Ectodermal cell (in vitro differentiated cells): Measurements from ENCODE around the gene ACSM4.

Experiments
- H3K27ac ChIP-seq: 2 replicates; pipeline ENCODE4 v1.7.0; 2013; ENCODE audit warnings: mild to moderate bottlenecking, low read depth, low read length; ENCODE audit not compliant: insufficient read depth, poor library complexity, severe bottlenecking
- H3K27me3 ChIP-seq: 2 replicates; pipeline ENCODE4 v1.7.0; 2013; ENCODE audit warnings: mild to moderate bottlenecking, low read length; ENCODE audit not compliant: insufficient read depth, control insufficient read depth, poor library complexity, severe bottlenecking
- H3K36me3 ChIP-seq: one replicate; pipeline ENCODE4 v1.7.0; 2013; ENCODE audit warnings: low read length; ENCODE audit not compliant: control insufficient read depth, insufficient read depth
- H3K4me1 ChIP-seq: one replicate; pipeline ENCODE4 v1.7.0; 2013; ENCODE audit warnings: low read length; ENCODE audit not compliant: control insufficient read depth, insufficient read depth
- H3K4me3 ChIP-seq: 2 replicates; pipeline ENCODE4 v1.7.0; 2013; ENCODE audit warnings: low read depth, low read length, control low read depth; ENCODE audit not compliant: insufficient read depth
- H3K9me3 ChIP-seq: 2 replicates; pipeline ENCODE4 v1.7.0; 2013; ENCODE audit warnings: mild to moderate bottlenecking, low read length, moderate library complexity; ENCODE audit not compliant: control insufficient read depth
- WGBS, 2 experiments: methylation state at CpG; one replicate each; pipeline ENCODE4 v1.1.7; 2013; ENCODE audit warnings: missing lambda C conversion rate in 2 of 2; 5-methylcytosine and 5-hydroxymethylcytosine counted together

Gene ACSM4

DNA sequence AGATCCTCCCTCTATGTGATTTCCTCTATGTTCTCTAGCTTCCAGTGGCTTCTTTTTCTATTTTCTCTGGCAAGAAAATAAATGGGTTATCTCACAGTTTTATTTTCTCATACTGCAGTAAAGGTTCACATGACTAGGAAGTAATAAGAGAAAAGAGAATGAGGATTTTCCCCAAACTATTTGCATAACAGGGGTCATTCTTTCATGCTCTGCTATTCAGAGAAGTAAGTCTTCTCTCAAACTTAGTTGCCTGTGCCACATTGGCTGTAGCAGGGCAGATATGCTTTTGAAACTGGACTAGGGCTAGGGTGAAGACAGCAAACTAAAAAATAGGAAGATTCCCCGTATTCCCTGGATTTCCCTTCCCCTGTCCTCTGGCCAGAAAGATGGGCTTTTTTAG is 57.4 kb downstream of the ACSM4 start:
- Histone ChIP-seq H3K27ac (no peak overlapping the region), H3K27me3 (no peaks in the 10 kb centered on the region), H3K36me3 (no peaks in the 10 kb centered on the region), H3K9me3 (no peaks in the 10 kb centered on the region), H3K4me1 (no peaks in the 10 kb centered on the region), H3K4me3 (no peak overlapping the region)
- 75 to 93% methylated on average over 1 of the region's 1 CpG for WGBS, 2 experiments

DNA sequence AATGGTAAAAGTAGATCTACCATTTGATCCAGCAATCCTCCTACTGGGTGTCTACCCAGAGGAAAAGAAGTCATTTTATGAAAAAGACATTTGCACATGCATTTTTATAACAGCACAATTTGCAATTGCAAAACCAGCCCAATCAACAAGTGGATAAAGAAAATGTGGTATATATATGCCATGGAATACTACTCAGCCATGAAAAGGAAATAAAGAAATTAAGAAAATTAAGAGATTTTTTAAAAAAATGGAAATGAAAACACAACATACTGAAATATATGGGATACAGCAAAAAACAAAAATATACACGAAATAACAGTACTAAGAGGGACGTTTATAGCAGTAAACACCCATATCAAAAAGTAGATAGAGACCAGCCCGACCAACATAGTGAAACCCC is 58.9 kb downstream of the ACSM4 start:
- H3K36me3 ChIP-seq = no peaks in the 10 kb centered on the region
- no peaks in the 10 kb centered on the region for H3K27me3 ChIP-seq
- H3K27ac ChIP-seq = no peak overlapping the region
- no peaks in the 10 kb centered on the region for H3K9me3 ChIP-seq
- no peaks in the 10 kb centered on the region for H3K4me1 ChIP-seq
- no peak overlapping the region for H3K4me3 ChIP-seq
- WGBS, 2 experiments = 88 to 93% methylated on average over 3 of the region's 3 CpGs

DNA sequence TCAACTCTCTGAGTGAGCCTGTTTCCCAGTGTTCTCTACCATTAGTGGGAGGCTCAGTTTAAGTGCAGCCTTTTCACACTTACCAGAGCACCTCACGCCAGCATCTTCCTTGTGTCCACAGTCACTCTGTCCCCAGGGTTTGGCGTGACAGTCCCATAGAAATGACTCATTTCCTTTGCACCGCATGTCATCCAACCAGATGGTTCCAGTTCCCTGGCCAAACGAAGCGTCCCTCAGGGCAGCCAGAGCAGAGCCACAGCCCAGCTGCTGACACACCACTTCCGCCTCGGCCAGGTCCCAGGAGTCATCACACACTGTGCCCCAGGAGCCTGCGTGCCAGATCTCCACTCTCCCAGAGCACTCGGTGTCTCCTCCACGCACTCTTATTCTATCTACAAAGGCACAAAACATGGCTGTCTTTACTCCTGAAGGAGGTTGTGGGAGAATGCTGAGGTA is 65.4 kb downstream of the ACSM4 start:
- Histone ChIP-seq H3K9me3 (no peaks in the 10 kb centered on the region), H3K27ac (no peak overlapping the region), H3K27me3 (no peaks in the 10 kb centered on the region), H3K36me3 (no peaks in the 10 kb centered on the region), H3K4me1 (no peaks in the 10 kb centered on the region), H3K4me3 (no peak overlapping the region)
- WGBS, 2 experiments = 89 to 90% methylated on average over 9 of the region's 10 CpGs

DNA sequence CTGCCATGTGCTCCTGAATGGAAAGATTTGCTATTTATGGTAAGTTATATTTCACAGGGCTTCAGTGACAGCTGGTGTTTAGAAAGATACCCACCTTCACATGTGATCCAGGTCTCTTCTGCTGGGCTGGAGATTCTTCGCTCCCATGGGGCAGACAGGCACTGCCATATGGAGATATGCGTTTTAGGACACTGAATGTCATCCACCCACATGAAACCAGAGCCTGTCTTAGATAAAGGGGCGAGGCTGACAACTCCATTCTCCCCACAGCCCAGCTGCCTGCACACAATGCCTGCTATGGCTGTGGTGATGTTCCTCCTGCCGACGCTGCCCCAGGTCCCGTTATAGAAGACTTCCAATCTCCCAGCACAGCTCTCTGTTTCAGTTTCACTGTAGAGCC is 69.4 kb downstream of the ACSM4 start:
- no peaks in the 10 kb centered on the region for H3K4me1 ChIP-seq
- no peaks in the 10 kb centered on the region for H3K27me3 ChIP-seq
- H3K9me3 ChIP-seq = no peaks in the 10 kb centered on the region
- no peak overlapping the region for H3K27ac ChIP-seq
- no peaks in the 10 kb centered on the region for H3K36me3 ChIP-seq
- WGBS, 2 experiments = 89 to 90% methylated on average over 6 of the region's 6 CpGs
- no peak overlapping the region for H3K4me3 ChIP-seq

DNA sequence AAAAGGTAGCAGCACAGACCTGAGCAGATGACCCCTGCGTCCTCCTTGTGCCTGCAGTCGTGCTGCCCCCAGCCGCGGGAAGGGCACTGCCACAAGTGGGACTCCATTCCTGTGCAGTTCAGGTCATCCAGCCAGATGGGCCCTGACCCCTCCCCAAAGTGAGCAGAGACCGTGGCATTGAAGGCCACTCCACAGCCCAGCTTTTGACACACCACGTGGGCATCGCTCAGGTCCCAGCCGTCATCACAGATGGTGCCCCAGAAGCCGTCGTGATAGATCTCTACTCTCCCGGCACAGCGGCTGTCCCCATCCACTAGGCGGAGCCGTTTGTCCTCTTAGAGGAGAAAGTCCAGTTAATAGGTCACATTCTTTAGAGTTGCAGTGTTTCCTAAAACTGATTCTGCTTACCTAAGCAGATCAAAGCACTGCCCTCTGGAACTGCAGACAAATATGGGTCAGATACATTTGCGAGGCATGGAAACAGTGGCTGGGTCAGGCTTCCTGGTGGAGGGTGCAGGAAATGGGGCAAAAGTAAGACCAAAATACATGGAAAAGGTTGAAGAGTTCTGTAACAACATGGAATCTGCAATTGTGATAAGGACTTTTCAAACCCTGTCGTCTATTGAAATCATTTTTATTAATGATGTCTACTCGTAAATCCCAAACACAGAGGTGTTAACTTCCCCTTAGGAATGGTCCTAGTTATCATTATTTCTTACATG is 70.7 kb downstream of the ACSM4 start:
- 58 to 64% methylated on average over 17 of the region's 17 CpGs for WGBS, 2 experiments
- Histone ChIP-seq H3K4me3 (no peak overlapping the region), H3K36me3 (no peaks in the 10 kb centered on the region), H3K9me3 (no peaks in the 10 kb centered on the region), H3K27me3 (no peaks in the 10 kb centered on the region), H3K4me1 (no peaks in the 10 kb centered on the region), H3K27ac (no peak overlapping the region)

DNA sequence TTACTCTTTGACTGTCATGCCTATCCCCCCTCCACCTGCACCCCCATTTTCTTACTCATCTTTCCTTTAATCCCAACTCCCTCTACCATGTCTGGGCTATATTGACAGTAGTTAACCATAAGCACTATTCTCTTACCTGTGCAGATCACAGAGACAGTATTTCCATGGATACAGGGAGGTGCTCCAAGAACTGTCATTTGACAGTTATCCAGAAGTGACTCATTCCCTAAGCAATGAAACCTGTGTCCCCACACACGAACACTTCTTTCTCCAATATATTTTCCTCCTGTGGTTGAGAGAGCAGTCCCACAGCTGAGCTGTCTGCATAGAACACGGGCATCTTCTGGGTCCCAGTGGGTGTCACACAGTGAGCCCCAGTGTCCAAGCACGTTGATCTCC is 71.3 kb downstream of the ACSM4 start:
- H3K9me3 ChIP-seq = no peaks in the 10 kb centered on the region
- no peak overlapping the region for H3K4me3 ChIP-seq
- H3K27ac ChIP-seq = no peak overlapping the region
- no peaks in the 10 kb centered on the region for H3K4me1 ChIP-seq
- no peaks in the 10 kb centered on the region for H3K27me3 ChIP-seq
- no peaks in the 10 kb centered on the region for H3K36me3 ChIP-seq
- 87 to 91% methylated on average over 3 of the region's 3 CpGs for WGBS, 2 experiments

DNA sequence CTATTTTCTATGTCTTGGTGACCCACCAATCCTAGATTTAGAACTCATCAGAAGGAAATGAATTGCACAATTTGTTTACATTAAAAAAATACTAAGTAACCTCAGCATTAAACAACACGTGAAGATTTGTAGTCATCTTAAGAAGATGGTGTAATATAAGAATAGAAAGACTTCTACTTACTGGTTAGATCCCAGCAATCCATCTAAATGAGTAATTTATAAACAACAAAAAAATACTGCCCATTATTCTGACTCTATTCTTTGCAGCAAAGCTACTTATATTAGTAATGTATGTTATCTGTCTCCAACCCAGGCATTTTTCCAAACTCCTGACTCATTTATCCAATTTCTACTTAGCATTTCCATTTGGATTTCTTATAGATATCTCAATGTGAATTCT is 72.3 kb downstream of the ACSM4 start:
- Histone ChIP-seq H3K4me1 (no peaks in the 10 kb centered on the region), H3K27me3 (no peaks in the 10 kb centered on the region), H3K9me3 (no peaks in the 10 kb centered on the region), H3K27ac (no peak overlapping the region), H3K4me3 (no peak overlapping the region), H3K36me3 (no peaks in the 10 kb centered on the region)
- WGBS, 2 experiments = no CpG with 5 or more reads among the region's 1 CpG
